GM21717 (cell line): ENCODE data around the gene CD46.
A peak's percentile ranks its signal among the peaks of the same experiment; 100 is the strongest.

Source experiments
- ATAC-seq: cut with Tn5 transposase; IDR thresholded peaks from one replicate; pipeline ENCODE4 v1.9.1; 2021; ENCODE audit warnings: mild to moderate bottlenecking, moderate library complexity; ENCODE audit not compliant: unreplicated experiment

The CD46 gene

DNA sequence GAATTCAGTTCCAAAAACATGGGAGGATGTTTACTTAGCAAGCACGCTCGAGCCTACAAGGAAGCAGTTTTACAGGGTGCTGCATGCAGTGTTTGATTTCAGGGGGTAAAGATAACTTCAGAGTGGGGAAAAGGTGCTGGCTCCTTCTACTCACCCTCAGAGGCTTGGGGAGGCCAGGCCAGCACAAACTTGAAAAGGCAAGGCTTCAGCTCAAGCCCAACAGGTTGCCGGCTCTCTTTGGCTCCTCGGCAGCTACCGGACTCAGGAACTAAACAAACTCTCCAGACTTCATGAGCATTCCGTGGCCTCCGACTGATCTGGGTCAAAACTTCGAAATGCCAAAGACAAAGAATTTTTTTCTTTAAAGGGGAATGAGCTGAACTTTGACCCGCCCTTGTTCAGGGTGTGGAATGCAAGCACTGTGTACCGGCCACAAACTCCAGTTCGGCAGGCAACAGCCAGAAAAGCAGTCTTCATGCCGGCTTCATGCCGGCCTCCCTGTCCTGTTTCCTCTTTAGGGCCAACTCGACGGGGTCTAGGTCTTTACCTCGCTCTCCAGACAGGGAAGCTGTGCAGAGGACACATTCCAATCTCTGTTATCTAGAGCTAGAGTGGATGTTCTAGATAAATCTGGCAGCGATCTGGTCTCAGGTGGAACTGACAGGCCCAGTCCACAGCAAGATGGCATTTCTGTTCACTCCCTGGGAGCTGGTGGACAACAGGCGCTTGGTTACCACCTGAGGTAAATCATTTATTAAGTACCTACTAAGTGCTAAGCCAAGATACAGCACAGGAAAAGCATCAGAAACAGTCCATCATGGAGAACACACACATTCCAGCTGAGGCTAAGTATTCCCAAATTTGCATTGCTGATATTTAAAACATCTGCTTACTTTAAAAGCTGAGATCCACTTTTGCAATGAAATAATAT, 75.0 kb downstream of the CD46 start:
- no peak for ATAC-seq

DNA sequence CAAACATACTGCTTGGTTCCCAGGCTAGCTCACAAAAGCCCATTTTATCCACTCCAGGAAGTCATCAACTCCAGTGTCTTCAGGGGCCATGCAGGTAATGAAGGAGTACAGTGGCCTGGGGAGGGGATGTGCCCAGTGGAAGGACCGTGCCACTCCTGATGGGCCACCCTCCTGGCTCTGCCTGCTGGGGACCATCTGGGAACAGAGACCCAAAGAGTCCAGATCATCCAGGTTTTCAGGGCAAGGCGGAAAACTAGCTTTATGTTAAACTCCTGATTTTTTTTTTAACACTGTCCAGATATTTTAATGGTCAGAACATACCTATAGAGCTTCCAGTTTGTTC, 75.6 kb downstream of the CD46 start:
- no peak for ATAC-seq

DNA sequence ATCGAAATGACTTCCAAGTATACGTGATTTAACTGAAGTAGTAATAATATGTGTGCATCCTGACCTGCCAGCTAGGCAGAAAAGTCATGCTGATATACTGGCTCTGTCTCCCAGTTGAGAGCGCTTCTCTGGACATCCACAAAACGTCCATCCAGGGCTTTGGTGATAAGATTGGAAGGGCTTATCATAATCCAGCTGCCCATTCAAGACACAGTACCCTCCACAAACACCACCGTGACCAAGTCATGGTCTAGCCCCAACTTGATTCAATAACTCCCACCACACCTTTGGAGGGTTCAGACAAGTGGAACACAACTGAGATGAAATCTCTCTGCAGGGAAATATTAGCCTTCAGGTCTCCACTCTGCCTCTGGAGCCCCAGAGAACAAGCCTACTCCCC, 76.2 kb downstream of the CD46 start:
- no peak for ATAC-seq

DNA sequence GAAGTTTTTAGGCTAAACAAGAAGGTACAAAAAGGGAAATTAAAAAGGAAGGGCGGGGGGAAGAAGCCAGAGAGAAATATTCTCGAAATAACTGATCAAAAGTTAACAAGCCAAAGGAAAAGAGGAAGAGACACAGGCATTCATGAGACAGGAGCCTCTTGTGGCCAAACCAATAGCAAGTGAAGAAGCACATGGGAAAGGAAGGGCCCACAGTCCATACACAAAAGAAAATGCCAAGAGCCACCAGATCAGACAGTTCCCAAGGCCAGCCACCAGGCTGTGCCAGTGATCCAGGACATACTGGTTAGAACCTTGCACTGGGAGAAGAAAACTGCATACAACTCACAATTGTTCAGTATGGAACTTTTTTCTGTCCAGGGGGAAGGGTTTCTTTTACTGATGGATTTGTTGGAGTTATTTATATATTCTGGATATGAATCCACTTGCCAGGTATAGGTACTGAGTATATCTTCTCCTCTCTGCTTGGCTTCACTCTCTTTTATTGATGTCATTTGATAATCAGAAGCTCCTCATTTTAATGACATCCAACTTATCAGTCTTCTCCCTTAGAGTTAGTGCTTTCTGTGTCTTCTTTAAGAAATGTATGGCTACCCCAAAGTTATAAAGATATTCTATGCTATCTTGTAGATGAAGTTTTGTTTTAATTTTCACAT, 76.8 kb downstream of the CD46 start:
- ATAC-seq = peak; percentile 24

DNA sequence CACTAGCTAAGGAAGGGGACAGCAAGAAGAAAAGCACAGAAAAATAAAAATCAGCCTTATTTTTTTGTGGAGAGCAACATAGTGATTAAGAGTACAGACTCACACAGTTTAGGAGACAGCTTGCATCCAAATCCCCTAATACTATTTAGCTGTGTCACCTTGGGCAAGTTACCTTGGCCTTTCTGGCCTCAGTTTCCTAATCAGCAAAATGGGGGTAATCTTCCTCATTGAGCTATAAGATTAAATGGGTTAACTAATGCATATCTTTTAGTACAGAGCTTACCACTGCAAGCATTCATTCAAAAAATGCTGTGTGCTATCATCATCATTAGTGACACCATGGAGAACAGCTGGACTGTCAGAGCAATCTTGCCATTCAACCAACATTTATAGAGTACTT, 77.7 kb downstream of the CD46 start:
- no peak for ATAC-seq

DNA sequence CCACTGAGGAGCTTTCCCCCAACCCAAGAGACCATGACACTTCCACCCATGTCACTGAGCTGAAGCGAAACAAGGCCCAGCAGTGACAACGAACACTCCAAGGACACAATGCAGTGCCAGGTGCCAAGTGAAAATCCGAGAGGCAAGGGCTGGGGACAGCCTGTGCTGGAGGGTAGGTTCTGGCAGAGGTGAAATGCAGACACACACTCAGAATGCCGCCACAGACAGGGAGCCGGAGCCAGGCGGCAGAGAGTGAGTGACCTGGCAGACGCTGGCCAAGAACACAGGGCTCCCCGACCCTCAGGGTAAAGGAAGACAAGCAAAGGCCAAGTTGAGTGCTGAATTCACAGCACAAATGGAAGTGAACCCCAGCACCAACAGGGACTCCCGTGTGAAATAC, 78.9 kb downstream of the CD46 start:
- ATAC-seq = no peak

DNA sequence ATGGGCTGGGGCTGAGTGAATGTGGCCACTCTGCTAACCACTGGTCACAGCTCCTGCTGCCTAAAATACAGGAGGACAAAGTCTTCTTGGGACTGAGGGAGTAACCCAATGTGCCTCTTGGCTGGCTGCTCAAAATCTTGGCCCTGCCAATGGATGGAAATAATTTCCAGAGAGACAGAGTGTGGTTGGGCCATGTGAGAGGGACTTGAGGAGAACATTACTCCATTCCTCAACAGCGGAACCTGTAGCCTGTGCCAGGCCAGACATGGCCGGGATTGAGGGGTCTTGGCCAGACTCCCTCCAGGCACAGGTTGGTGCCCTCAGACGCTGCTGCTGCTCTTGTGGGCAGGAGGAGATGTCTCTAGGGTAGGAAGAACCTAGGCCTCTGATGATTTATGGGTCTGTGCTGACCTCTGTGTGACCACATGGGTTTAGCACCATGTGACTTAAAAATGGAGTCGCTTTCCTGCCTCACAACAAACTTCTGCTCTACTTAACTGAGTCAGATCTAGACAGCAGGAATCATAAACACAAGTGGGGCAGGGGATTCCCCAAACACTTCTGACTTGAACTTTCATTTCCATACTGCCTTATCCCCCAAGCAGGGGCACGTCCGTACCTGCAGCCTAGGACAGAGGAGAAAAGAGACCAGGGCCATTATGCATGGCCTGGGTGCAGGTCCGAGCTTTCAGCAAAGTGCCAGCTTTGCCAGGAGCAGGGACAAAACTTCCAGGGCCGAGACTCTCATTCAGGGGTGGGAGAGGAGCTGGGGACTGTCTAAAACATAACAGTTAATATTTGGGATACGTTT, 79.9 kb downstream of the CD46 start:
- peak; percentile 83 for ATAC-seq

DNA sequence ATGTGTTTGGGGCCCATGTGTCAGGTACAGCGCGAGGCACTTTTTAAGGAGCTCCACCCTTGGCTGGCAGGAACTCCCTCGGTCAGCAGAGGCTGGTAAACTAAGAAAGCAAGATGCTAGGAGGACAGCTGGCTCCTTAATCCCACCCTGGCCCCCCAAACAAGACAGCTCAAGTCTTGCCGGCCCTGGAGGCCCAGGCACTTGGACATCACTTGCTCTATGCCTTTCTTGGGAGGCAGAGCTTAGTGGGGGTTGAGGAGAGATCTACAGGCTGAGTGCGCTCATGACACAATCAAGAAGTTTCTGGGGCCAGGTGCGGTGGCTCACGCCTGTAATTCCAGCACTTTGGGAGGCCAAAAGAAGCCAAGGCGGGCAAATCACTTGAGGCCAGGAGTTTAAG, 80.9 kb downstream of the CD46 start:
- no peak for ATAC-seq

DNA sequence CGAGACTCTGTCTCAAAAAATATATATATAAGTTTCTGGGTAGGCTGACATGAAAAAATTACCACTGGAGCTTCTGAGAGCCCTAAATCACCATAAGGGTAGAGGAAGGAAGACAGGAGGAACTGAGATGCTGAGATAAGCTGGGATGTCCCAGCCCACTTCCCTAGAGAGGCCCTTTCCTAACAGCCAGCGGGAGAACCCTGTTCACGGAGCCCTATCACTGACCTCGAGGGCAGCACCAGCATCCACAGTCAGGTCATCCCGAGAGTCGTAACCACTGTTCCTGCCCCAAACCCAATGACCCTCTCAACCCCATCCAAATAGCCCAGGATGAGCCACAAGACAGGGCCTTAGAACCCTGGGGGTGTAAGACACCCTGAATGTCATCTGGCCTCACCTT, 81.5 kb downstream of the CD46 start:
- no peak for ATAC-seq

DNA sequence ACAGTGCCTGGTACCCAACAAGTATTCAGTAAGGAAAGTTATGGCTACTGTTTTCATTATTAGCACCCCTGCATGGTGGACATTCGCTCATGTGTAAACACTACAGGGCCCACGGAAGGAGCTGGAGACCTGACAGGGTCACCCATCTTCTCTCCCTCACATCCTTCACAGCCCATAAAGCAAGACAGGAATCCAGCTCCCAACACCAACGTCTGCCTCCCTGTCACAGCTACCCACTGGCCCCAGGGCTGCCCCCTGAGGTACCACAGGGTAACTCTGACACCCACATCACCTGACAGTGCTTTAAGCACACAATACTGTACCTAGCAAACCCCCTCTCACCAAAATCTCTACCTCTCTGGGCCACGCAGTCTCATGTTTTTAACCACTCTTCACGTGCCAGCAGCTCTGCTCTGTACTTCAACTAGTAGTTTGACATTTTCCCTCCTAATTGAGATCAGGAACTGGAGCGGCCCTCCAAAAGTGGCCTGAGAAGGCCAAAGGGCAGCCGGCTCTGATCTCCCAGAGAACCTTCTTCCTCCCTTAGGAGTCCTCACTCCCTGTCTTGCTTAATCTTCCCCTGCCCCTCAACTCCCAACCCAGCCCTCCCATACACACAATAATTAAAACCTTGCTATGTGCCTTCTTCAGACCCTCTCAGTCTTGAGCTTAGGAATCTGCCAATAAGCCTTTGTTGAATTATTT, 82.3 kb downstream of the CD46 start:
- ATAC-seq = no peak

DNA sequence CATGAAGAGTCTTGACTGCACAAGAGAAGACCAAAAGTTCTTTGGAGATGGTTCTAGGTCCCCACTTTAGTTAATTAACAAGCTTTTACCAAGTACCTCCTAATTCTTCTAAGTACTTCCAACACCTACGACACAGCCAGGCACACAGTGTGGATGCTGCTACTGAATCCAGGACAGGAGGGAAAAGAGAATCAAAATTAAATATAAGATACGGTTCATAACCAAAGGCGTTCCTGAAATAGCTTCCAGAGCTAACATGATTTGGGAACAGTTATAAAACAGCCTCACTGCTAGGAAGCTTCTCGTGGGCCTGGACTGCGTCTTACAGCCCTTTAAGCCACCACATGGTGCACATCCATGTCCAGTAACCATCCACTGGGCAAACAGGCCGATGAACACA, 84.1 kb downstream of the CD46 start:
- ATAC-seq = no peak

DNA sequence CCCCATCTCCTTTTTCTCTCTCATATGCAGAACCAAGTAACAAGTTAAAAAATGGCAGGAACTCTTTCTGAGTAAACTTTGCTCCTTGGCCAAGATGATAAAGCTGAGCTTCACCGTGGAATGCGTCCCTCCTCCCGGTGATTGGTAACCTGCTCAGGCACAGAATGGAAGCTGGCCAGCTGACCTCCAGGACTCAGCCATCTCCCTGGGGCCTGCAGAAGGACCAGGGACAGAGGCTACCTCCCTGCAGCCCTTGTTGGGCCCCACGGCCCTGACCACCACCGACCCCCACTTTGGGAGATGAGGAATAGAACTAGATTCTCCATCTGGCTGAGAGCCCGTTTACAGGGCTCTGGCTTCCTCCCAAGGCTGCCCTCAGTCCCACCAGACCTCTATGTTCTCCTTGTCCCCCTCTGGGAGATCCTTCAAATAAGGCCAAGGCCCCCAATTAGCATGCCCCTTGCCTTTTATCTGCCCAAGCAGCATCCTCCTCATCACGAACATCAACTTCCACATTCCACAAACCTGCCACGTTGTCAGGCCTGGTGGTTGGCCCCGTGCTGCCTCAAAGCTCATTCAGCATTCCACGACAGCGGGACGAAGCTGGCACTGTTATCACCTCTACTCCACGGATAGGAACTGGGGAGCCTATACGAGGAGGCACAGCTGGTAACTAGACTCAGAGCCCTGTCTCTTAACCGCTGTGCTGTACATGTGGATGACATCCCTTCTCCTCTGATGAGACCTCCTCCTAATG, 84.9 kb downstream of the CD46 start:
- ATAC-seq = no peak

DNA sequence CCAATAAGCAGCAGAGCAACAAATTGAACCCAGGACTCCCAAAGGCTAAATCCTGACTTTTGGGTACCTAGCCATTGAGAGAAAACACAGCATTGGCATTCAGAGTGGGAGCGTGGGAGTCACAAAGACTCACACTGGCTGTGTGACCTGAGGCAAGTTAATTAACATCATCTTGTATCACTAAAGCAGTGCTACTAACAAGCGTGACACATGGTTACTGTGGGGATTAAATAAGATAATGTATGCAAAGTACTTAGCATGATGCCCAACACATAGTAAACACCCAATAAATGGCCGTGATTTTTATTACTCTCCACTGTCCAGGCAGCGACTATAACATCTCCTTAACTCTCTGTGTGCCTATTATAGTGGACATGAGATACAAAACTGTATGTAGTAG, 85.8 kb downstream of the CD46 start:
- ATAC-seq = no peak

DNA sequence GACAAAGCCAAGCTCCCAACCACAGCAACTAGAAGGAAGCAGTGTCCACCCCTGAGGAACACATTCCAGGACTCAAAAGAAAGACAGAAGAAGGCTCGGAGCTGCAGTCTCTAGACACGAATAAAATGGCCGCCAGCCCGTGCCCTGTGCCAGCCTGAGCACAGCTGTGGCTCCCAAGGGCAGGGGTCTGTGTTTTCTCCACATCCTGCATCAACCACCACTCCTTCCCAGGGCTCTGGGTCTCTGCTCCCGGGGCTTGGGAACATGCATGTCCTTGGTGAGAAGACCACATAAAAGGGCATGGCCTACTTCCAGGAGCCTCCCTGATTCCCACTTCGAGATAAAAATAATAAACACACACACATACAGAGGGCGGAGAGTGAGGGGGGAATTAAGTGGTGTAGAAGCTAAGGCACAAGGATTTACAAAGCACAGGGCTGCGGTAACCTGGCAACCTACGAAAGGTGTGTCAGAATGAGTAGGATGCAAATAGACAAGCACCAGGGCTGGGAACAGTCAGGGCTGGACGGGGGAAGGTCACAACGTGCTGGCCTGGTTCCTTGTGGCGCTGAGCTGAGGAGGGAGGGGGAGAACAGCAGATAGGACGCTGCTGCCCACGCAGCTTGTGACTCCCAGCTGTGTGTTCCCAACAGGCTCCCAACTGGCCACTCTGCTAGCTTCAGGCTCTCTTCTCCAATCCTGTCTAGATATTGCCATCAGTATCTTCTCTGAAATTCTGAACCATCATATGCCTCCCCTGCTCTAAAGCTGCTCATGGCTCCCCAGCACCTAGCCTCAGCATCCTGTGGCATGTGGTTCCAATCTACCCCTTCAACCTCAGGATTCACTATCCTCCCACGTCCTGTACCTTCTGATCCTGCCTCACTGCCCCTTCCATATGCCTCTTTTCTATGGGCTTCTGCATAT, 86.6 kb downstream of the CD46 start:
- no peak for ATAC-seq

DNA sequence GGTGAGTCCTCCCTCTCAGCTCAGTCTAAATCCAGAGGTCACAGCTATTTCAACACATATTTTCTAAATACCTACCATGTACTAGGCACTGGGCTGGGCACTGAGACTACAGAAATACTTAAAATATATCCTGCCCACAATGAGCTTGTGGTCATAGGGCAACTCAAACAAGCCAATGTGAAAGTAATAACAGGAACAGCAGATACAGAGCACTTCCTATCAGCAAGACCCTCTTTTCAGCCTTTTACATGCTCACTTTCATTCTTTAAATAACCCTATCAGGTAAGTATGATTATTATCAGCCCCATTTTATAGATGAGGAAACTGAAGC, 87.2 kb downstream of the CD46 start:
- ATAC-seq = no peak

DNA sequence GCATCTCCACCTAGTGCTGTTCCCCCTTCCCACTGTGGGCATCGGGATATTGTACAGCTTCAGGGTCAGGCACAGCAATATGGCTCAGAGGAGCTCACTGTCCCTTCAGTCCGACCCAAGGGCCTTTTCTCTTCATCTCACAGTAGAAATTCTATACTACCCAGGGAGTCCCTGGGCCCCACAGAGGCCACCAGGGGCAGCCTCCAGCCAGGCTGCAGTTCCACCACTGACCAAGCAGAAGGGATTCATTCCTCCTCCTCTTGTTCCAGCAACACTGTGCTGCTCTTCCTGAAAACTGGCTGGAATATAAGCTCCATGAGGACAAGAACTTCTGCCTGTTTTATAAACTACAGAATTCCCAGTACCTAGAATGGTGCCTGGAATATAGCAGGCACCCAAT, 88.5 kb downstream of the CD46 start:
- no peak for ATAC-seq

DNA sequence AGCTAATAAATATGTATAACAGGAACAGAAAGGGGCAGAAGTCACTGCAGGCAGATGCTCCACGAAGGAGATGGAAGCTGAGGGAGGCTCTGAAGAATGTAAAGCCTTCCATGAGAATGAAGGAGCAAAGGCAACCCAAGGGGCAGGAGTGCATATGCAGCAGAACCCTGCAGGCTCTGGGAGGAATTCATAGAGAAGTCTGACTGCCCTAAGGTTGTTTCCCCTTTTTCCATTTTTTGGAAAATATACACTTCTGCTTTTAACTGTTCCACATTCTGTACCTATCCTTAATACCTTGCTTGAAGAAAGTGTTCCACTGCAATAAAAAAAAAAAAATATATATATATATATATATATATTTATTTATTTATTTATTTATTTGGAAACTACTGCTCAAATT, 89.4 kb downstream of the CD46 start:
- ATAC-seq = no peak

DNA sequence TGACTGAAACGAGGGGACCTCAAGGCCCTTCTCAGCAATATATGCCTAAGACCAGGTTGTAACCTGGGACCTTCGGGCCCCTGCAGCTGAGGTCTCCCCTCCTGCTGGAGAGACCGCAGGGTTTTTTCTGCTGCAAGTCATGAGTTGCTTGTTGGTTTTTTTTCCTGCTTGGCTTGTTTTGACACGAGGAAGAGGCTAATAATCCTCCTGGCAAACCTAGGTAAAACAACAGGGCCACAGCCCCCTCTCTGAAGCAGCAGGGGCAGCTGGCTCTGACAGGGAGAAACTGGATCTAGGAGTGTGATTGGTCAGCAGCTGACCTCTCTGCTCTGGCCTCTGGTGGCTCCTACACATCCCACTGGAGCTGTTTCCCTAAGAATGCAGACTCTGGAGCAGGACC, 90.0 kb downstream of the CD46 start:
- ATAC-seq = no peak

DNA sequence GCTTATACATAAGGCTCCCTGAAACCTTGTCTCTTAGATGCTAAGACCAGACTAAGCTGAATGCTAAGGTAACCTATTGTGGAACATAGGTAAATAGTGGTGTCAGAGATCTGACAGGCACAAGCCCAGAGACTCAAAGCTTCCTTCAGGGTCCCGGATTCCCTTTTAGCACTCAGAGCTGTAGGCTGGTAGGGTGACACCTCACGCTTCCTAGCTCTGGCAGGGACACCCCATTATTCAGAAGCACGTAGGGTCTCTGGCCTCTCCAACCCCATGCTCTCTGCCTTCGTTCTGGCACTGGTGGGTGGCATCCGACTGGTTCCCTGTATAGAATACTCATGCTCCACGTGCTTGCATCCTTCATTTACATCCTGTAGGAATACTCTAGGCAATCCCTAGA, 90.7 kb downstream of the CD46 start:
- no peak for ATAC-seq
